Caco-2 (cell line): Measurements from ENCODE around the gene SCGN. TPM values are rescaled to one million over a fixed set of nuclear protein-coding genes. Genes with fewer than 3 reads are reported as not detected.

Experiments used
- BruUV-seq: library from RNA; stranded (reverse); fragments of 400-500 nt; replicated peaks from 2 replicates; lab custom pipeline; 2021; lab: Mats Ljungman, UMichigan
- CTCF ChIA-PET: fragments of 300-600 bp; sonication (Branson Sonifier 250); formaldehyde crosslinking; loops from one replicate; lab custom pipeline; 2022; ENCODE audit warnings: antibody characterized with exemption; lab: Charles Lee
- POLR2A ChIA-PET: fragments of 300-600 bp; sonication (Branson Sonifier 250); formaldehyde crosslinking; loops from one replicate; lab custom pipeline; 2022; ENCODE audit warnings: antibody characterized with exemption; lab: Charles Lee
- DNase-seq, 2 experiments: peaks; one replicate each; pipeline versions ENCODE4 v3.0.0 to v3.0.0-alpha.2; 2020 to 2022
- H3K27me3 ChIP-seq: replicated peaks from 2 replicates; pipeline ENCODE4 v1.6.0; 2011; ENCODE audit warnings: low read length; ENCODE audit not compliant: control insufficient read depth, insufficient read depth
- H3K36me3 ChIP-seq: 2 replicates; pipeline ENCODE4 v1.5.1; 2011; ENCODE audit warnings: low read length; ENCODE audit not compliant: control insufficient read depth, insufficient read depth
- H3K4me1 ChIP-seq: fragments of 250-450 bp; sonication (Bioruptor Pico); 2 replicates; pipeline ENCODE4 v1.5.1; 2020; ENCODE audit warnings: mild to moderate bottlenecking
- H3K4me3 ChIP-seq: 2 replicates; pipeline ENCODE4 v1.5.1; 2011; ENCODE audit warnings: low read depth, mild to moderate bottlenecking, control low read depth, low read length
- H3K9me3 ChIP-seq: fragments of 250-450 bp; sonication (Bioruptor Pico); 2 replicates; pipeline ENCODE4 v1.5.1; 2020; ENCODE audit warnings: mild to moderate bottlenecking, moderate library complexity
- H3K27ac Mint-ChIP-seq: one replicate; pipeline ENCODE4 v1.8.0; 2022; ENCODE audit warnings: mixed read lengths; ENCODE audit not compliant: unreplicated experiment
- H3K27me3 Mint-ChIP-seq: one replicate; pipeline ENCODE4 v1.8.0; 2022; ENCODE audit warnings: mixed read lengths; ENCODE audit not compliant: insufficient read depth, unreplicated experiment
- H3K36me3 Mint-ChIP-seq: one replicate; pipeline ENCODE4 v1.8.0; 2022; ENCODE audit warnings: mild to moderate bottlenecking, mixed read lengths; ENCODE audit not compliant: insufficient read depth, unreplicated experiment
- H3K4me1 Mint-ChIP-seq: one replicate; pipeline ENCODE4 v1.8.0; 2022; ENCODE audit warnings: low read depth, mixed read lengths; ENCODE audit not compliant: unreplicated experiment
- H3K4me3 Mint-ChIP-seq: one replicate; pipeline ENCODE4 v1.8.0; 2022; ENCODE audit warnings: mild to moderate bottlenecking, moderate library complexity, mixed read lengths; ENCODE audit not compliant: unreplicated experiment
- H3K9me3 Mint-ChIP-seq: one replicate; pipeline ENCODE4 v1.8.0; 2022; ENCODE audit warnings: mixed read lengths; ENCODE audit not compliant: unreplicated experiment
- CTCF ChIP-seq, 2 experiments: fragments of 200-600 bp in 1 of 2; IDR thresholded peaks; 1 replicate in 1 of 2; 2 replicates in 1 of 2; pipeline versions ENCODE4 v1.5.1 to v1.8.0; 2011 to 2022; ENCODE audit warnings: antibody characterized with exemption in 1 of 2, control low read depth in 1 of 2, inconsistent platforms in 1 of 2, low read depth in 1 of 2, low read length in 1 of 2, mild to moderate bottlenecking in 1 of 2, moderate library complexity in 1 of 2; ENCODE audit not compliant: insufficient read depth in 1 of 2, severe bottlenecking in 1 of 2, unreplicated experiment in 1 of 2
- intact Hi-C: fragments of 100-400 bp; cut with micrococcal nuclease; formaldehyde crosslinking; loops from one replicate; pipeline ENCODE4 v1.10.0; 2022; ENCODE audit not compliant: unreplicated experiment
- total RNA-seq: library from RNA; stranded (reverse); gene quantifications from 2 replicates; pipeline ENCODE4 v1.2.3, GENCODE V29; 2022

SCGN gene
- total RNA-seq, 1 experiment from 2014 or later: 7.7 TPM

DNA sequence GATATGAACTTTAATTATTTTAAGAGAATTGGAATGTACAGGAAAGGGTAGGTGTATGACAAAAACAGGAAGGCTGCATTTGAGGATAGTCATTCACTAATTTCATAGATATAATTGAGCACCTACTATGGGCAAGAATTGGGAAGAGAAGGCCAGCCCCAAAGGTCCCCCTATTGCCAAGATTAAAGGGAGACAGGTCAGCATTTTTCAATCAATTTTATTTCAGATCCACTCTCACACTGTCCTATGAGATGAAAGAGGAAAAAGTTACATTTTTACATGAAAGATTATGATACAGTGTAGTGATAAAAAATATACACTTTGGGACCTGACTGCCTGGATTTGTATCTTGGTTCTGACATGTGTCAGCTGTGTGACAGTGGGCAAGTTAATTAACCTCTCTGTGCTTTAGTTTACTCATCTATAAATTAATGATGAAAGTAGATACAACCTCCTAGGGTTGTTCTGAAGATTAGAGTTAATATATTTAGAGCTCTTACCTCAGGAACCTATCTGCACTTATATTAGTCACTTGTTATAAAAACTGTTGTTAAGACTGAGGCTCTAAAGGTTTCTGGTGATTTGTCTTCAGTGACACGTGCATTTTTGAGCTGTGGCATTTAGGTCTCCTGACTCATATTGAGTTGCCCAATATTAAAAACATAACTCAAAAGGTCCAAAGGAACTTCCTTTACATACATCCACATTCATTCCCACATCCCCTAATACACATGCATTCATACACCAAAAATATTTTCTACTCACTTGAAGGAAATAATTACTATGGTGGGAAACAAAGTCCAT, 45.7 kb downstream of the SCGN start:
- no peak overlapping the region for H3K4me3 Mint-ChIP-seq
- Histone ChIP-seq H3K4me1 (no peaks in the 10 kb centered on the region), H3K9me3 (no peaks in the 10 kb centered on the region), H3K36me3 (no peaks in the 10 kb centered on the region), H3K4me3 (no peak overlapping the region), H3K27me3 (no peaks in the 10 kb centered on the region)
- no peak overlapping the region for H3K27ac Mint-ChIP-seq
- H3K9me3 Mint-ChIP-seq: no peaks in the 10 kb centered on the region
- no peaks in the 10 kb centered on the region for H3K36me3 Mint-ChIP-seq
- no peak for TF ChIP-seq CTCF (IDR thresholded peaks at IDR 0.05; ENCODE audit: insufficient read depth in 1 of 2, low read depth in 1 of 2, low read length in 1 of 2, severe bottlenecking in 1 of 2, unreplicated experiment in 1 of 2)
- no peak for DNase-seq
- ChIA-PET POLR2A (no interaction called here), CTCF (no interaction called here)
- H3K4me1 Mint-ChIP-seq: no peaks in the 10 kb centered on the region
- intact Hi-C loops: no loop called here
- BruUV-seq: no TSS peak
- no peaks in the 10 kb centered on the region for H3K27me3 Mint-ChIP-seq

- no peaks in the 10 kb centered on the region for H3K4me1 Mint-ChIP-seq
- Histone ChIP-seq H3K4me1 (no peaks in the 10 kb centered on the region), H3K9me3 (no peaks in the 10 kb centered on the region), H3K36me3 (no peaks in the 10 kb centered on the region), H3K4me3 (no peak overlapping the region), H3K27me3 (no peaks in the 10 kb centered on the region)
- TF ChIP-seq CTCF (IDR thresholded peaks at IDR 0.05; ENCODE audit: insufficient read depth in 1 of 2, low read depth in 1 of 2, low read length in 1 of 2, severe bottlenecking in 1 of 2, unreplicated experiment in 1 of 2): no peak
- no peaks in the 10 kb centered on the region for H3K9me3 Mint-ChIP-seq
- H3K36me3 Mint-ChIP-seq: no peaks in the 10 kb centered on the region
- no peak overlapping the region for H3K27ac Mint-ChIP-seq
- no peaks in the 10 kb centered on the region for H3K27me3 Mint-ChIP-seq
- ChIA-PET CTCF (no interaction called here), POLR2A (no interaction called here)
- DNase-seq: no peak
- no TSS peak for BruUV-seq
- intact Hi-C loops: no loop called here
- H3K4me3 Mint-ChIP-seq: no peak overlapping the region
These were observed 46.6 kb downstream of the SCGN start for GRCh38 chr6:25698631-25699030.

DNA sequence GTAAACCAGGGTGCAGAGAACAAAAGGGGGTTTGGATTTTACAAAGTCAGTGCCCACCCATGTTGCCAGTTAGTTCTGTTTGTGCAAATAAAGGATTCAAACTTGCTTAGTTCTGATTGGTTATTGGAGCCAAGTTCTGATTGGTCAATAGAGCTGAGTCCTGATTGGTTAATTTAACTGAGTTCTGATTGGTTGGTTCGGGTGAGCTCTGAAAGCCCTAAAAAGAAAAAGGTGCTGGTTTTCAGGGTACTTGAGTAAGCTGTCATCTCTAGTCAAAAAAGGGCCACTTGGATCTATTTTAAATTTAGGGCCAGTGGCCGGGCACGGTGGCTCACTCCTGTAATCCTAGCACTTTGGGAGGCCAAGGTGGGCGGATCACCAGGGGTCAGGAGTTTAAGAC, 47.6 kb downstream of the SCGN start:
- no peak overlapping the region for H3K4me3 Mint-ChIP-seq
- ChIA-PET POLR2A (no interaction called here), CTCF (interaction anchor here (0.6 kb wide), 2 partner anchors 13 to 19 kb away, joined by 5 to 8 read pairs; no protein-coding TSS in a partner anchor)
- intact Hi-C loops: no loop called here
- Histone ChIP-seq H3K36me3 (no peaks in the 10 kb centered on the region), H3K4me1 (no peaks in the 10 kb centered on the region), H3K4me3 (no peak overlapping the region), H3K9me3 (no peaks in the 10 kb centered on the region), H3K27me3 (no peaks in the 10 kb centered on the region)
- no peaks in the 10 kb centered on the region for H3K27me3 Mint-ChIP-seq
- DNase-seq: no peak
- no peaks in the 10 kb centered on the region for H3K9me3 Mint-ChIP-seq
- H3K36me3 Mint-ChIP-seq: no peaks in the 10 kb centered on the region
- no peak overlapping the region for H3K27ac Mint-ChIP-seq
- no peak for TF ChIP-seq CTCF (IDR thresholded peaks at IDR 0.05; ENCODE audit: insufficient read depth in 1 of 2, low read depth in 1 of 2, low read length in 1 of 2, severe bottlenecking in 1 of 2, unreplicated experiment in 1 of 2)
- no TSS peak for BruUV-seq
- no peaks in the 10 kb centered on the region for H3K4me1 Mint-ChIP-seq
